HG03439 (cell line): ENCODE data around the gene DCST2.
A peak's percentile ranks its signal among the peaks of the same experiment; 100 is the strongest.

Source experiments
- ATAC-seq: cut with Tn5 transposase; IDR thresholded peaks from one replicate; pipeline ENCODE4 v1.9.1; 2021; ENCODE audit warnings: mild to moderate bottlenecking, moderate library complexity; ENCODE audit not compliant: unreplicated experiment

DCST2 gene

DNA sequence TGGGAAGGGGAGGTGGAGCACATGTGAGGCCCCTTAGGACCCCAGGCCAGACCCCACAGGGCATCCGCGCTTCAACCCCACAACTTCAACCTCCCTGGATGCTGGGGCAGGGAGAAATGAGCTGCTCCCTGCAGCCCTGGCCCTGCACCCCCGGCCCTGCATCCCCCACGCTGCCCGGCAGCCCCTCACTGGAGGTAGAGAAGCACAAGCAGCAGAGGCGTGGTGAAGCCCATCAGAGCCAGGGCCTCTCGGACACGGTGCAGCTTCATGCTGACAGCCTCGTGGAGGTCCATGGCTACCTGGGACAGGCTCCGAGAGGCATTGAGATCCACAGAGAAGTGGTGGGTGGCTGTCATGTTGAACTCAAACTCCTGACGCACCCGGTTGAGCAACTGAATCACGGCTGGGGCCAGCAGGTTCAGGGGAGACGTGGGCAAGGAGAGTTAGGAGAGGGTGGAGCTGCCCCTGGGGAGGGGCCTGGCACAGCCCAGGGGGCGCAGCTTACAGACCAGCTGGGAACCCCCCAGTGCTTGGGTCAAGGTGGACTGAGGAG lies 3.3 kb downstream of the DCST2 start:
- no peak for ATAC-seq

DNA sequence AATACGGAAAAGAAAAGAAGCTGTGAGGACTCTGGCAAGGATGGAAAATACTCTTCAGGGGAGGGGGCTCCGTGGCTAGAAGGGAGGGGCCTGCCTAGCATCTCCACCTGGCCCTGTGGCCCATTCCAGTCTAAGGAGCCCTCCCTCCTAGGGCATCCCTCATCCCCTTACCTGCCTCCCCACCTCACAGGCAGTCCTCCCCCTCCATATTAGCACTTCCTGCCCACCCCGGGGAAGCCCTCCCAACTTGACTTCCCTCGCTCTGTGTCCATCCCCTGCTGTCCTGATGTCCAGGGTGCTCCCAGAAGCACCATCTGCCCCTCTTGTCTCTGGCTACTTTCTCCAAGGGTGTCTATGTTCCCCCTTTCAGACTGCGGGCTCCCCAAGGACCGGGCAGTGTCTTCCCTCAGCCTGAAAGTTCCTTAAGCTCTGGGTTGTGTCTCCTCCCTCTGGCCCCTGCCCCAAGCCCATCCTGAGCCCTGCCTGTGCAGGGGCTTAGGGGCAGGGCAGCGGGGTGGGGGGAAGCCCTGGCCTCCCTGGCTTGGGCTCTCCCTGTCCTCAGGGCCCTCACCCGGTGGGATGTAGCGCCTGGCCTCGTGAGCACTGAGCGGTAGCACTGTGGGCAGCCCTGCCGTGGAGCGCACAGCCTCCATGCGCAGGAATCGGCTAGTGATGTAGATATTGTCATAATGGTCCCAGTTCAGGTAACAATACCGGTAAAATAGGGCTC lies 3.9 kb downstream of the DCST2 start:
- ATAC-seq, result no peak

DNA sequence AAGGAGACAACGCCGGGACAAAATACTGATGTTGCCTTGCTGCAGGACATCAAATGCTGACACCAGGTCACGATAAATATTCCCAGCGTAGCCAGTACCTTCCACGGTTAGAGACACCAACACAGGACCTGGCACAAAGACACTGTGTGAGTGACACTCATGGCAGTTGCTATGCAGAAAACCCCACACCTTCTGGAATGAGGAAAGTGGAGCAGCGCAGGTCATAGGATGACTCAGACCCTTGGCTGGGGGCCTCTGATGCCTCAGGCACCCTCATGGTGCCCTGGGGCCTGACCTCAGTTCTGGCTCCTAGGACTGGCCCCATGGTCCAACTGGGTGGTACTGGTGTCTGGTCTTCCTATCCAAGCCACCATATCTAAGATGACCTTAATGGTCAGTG lies 7.0 kb downstream of the DCST2 start:
- ATAC-seq, result no peak

DNA sequence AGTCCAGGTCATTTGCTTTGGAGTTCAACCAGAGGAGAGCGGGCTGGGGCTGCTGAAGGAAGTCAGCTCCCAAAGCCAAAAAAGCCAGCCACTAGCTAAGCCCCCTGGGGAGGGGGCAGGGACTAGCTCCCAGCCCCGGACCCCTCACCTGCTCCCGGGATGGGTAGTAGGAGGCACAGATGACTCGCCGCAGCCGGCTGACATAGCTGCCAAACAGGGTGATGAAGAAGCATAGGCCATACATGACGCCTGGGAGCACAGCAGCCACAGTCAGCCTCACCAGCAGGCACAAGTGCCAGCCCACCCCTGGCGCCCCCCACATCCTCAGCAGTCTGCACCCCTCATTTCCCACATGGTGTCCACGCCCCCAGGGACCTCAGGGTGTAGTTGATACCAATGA lies 7.4 kb downstream of the DCST2 start:
- ATAC-seq, result no peak

DNA sequence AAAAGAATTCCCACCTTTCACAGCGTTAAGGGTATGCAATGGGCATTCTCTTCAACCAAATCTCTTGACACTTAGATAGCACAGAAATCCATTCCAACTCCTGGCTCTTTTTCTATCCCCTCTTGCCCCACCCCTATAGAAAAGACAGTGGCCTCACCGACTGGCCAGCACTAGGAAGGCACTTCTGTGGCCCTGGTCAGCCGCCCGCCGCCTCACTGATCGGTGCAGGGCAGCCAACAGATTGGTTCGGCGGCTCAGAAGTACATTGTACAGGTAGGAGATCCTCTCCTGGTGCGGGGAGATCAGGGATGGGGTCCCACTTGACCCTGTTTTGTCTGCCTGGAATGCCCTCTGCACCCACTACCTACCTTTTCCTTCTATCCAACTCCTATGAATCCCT lies 9.3 kb downstream of the DCST2 start:
- no peak for ATAC-seq

DNA sequence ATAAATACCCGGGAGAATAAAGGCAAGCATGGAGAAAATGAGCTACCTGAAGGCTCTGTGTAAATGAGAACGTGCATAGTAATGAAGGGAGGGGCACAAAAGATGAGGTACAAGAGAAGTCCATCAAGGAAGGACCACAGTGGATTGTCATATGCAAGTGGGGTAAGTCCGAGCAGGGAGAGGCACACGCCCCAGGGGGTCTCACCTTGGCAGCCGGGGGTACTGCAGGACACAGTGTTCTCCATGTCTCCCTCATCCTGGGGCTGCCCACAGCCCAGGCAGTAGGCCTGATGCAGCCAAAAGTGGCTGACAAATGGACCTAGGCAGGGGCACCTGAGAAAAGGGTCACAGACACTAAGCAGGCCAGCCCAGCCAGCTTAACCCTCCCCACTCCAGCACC lies 10.0 kb downstream of the DCST2 start:
- no peak for ATAC-seq

DNA sequence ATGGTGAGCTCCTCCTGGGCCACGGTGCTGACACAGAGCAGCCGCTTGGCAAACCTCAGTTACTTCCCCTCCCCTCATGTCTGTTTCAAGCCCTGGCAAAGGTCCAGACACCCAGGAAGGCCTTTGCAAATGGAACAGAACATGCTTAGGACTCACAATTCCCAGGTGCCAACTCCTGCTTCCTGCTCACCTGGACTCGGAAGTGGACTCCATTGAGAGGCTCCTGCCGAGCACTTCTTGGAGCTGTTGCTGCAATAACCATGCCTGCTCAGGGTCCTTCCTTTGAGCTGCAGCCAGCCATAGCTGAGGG lies 10.7 kb downstream of the DCST2 start:
- no peak for ATAC-seq

DNA sequence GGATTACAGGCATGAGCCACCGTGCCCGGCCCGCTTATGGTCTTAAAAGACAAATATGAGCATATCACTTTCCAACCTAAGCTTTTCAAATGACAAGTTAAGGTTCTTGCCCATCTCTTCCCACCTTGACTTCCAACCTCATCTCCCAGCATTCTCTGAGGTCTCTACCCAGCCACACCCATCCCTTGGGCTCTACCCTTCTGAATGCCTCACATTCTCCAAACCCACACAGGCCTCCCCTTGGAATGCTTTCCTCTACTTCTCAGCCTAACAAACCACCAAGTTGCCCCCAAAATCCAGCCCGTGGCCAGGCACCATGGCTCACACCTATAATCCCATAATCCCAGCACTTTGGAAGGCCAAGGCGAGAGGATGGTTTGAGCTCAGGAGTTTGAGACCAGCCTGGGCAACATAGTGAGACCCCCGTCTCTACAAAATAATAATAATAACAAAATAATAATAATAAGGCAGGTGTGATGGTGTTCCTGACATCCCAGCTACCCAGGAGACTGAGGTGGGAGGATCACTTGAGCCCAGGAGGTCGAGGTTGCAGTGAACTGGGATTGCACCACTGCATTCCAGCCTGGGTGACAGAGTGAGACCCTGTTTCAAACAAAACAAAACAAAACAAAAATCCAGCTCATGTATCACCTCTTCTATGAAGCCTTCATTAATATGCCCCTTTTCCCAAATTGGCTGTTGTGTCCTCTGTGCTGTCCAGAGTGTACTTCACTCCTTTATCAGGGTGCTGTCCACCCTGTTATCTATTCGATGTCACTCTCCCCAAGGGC lies 11.2 kb downstream of the DCST2 start:
- ATAC-seq, result no peak

DNA sequence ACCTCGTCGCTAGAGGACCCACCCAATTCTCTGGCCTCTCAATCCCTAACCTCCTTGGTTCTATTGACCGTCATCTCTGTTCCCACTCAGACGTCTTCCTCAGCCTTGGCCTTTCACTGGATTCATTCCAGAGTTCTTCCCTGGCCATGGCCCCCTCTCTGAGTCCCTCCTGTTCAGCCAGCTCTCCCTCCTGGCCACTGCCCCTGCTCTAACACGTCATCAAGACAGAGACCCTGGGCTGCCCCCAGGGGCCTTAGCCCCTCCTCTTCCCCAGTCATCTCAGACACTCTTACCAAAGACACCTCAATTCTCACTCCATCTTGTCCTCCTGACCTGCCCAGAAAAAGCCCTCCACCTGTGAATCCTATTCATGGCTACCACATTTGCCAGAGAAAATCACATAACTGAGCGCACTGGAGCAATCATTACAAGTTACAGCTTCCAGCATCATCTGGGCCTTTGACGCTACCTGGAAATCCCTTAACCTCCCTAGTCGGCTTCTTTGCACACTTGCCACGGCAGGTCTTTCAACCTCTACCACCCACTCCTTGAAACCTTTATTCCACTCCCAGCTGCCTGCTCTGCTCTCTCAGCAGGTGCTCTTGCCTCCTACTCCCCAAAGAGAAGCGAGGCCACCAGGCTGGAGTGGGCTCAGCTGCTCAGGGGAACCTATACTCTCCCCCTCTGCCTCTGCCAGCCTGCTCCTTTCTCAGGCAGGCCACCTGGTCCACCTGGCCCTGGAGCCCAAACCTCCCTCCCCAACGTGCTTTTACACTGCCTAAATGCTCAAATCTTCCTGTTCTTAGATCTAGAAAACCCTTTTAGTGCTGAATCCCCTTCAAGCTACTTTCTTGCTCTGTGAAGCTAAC lies 14.0 kb downstream of the DCST2 start:
- ATAC-seq, result no peak

DNA sequence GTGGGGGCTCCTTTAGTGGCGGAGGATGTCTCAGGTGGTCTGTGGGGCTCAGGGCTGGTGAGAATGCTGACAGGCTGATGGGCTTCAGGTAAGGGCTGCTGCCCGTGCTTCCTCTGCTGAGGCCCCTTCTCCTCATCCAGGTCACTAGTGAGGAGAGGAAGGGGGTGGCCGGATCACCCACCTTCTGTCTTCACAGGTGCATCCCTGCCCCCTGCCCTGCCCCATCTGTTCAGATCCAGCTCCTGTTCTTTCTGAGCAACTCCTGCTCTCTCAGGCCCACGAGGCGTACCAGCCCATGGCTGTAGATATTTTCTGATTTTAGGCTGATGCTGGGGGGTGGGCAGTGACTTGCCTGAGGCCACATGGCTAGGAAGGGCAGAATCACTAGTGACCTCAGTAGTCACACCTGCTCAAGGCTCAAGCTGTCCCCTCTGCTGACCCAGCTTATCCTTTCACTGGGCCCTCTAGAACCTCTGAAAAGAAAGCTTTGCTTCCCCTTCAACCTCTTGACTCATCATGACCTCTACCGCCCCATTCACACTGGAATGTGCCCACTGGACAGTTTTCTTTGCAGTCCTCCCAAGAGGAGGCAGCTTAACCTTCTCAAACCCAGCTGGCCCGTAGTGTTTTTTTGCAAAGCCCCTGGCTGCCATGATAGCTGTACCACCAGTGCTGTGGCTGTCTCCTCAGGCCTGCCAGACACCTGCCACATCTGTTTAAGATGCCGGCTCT lies 14.8 kb downstream of the DCST2 start:
- no peak for ATAC-seq

DNA sequence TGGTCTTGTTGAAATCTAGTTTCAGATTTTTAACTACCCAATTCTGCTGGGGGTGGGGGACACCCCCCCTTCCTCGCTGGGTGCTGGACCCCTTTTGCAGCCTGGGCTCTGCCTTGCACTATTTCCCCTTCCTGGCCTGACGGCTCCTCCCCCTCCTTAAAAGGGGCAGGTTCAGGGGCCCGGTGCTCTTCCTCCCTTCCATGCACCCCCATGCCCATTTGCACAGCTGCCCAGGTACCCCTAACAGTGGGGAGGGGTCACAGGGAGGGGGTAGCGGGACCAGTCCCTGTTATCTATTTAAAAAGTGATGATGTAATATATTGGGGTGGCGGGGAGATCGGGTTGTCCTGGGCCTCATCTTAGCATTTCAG lies 15.7 kb downstream of the DCST2 start:
- ATAC-seq, result no peak

DNA sequence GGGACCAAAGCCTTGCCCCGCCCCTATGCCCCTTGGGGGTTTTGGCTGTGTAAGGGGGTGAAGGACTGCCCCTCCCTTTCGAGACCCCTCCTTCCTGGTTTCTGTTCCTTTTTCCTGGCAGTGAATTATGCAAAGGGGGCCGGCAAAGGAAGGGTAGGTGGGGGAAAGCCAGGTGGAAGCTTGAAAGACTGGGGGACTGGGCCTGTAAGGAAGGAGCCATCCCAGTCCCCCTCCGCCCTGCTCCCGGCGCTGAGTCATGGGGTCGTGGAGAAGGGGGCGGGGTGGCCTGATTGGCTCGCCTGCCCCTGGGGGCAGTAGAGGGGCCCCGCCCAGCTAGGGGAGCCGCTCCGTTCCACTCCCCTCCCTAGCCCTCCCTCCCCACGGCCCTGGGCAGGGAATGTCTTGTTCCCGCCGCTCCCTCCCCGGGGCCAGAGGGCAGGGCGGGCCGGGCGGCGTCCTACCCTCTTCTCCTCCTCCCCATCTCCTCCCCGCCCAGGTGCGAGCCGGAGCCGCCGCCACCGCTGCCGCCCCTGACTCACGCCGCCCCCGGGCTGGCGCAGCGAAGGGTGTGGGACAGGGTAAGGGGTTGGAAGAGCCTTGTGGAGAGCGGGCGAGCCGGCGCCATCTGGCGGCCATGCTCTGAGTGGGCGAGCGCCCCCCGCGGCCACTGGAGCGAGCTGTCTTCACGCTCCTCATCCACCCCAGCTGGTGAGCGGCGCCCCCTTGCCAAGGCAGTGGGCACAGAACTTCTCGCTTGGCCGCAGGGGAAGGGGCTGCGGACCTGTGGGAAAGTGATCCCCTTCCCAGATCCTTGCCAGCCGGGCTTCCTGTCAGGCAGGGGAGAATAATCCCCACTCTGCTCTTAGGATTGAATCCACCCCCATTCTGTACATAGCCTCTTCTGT lies 16.3 kb downstream of the DCST2 start:
- ATAC-seq, result peak; percentile 65

DNA sequence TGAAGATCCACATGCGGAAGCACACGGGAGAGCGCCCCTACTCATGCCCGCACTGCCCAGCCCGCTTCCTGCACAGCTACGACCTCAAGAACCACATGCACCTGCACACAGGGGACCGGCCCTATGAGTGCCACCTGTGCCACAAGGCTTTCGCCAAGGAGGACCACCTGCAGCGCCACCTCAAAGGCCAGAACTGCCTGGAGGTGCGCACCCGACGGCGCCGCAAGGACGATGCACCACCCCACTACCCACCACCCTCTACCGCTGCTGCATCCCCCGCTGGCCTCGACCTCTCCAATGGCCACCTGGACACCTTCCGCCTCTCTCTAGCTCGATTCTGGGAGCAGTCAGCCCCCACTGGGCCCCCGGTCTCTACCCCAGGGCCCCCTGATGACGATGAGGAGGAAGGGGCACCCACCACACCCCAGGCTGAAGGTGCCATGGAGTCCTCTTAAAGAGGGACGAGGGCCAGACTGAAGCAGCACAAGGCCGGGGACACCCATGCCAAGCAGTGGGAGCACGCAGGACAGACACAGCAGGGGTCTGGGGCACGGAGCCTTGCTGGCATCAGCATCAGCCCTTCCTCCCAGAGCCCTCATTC lies 17.2 kb downstream of the DCST2 start:
- no peak for ATAC-seq

DNA sequence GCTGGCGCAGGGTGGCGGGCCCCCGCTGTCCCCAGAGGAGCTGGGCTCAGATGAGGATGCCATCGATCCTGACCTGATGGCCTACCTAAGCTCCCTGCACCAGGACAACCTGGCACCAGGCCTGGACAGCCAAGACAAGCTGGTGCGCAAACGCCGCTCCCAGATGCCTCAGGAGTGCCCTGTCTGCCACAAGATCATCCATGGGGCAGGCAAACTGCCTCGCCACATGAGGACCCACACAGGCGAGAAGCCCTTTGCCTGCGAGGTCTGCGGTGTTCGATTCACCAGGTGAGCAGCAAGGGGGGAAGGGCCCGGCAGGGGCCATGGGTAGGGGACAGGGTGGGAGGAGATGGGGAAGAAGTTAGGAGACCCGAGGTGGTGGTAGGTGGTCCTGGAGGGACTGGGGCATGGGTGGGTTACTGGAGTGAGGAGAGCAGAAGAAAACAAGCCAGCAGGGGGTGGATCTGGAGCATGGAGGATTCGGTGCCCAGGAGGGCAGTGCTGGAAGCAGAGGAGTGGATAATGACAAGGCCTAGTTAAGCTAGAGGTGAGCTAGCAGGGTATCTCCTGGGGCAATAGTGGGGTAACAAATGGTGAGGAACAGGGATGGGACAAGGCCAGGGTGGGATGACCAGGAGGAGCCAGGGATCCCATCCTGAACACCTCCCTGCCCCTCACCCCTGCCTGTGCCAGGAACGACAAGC lies 17.9 kb downstream of the DCST2 start:
- no peak for ATAC-seq

DNA sequence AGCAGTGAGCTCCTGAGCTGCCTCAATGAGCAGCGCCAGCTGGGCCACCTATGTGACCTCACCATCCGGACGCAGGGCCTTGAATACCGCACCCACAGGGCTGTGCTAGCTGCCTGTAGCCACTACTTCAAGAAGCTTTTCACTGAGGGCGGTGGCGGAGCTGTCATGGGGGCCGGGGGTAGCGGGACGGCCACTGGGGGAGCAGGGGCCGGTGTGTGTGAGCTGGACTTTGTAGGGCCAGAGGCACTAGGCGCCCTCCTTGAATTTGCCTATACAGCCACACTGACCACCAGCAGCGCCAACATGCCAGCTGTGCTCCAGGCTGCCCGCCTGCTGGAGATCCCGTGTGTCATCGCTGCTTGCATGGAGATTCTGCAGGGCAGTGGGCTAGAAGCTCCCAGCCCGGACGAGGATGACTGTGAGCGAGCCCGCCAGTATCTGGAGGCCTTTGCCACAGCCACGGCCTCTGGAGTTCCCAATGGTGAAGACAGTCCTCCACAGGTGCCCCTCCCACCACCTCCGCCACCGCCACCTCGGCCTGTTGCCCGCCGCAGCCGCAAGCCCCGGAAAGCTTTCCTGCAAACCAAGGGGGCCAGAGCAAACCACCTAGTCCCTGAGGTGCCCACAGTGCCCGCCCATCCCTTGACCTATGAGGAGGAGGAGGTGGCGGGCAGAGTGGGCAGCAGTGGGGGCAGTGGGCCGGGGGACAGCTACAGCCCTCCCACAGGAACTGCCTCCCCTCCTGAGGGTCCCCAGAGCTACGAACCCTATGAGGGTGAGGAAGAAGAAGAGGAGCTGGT lies 18.7 kb downstream of the DCST2 start:
- no peak for ATAC-seq

DNA sequence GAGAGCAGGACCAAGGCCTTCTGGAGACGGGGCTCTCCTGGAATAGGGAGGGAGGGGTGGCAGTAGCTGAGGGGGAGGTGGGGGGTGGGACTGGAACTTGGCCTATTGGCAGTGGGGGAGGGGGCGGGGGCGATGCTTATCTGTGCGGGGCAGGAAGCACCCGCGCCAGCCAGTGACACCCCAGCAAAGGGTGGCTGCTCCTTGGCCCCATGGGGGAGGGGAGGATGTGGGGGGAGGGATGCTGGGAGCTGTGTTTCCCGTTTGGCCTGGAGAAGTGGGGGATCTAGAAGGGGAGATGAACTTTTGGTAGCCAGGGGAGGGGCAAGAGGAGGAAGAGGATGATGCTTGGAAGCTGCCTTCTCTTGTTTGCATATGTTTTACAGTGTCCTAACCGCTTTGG lies 19.9 kb downstream of the DCST2 start:
- no peak for ATAC-seq

DNA sequence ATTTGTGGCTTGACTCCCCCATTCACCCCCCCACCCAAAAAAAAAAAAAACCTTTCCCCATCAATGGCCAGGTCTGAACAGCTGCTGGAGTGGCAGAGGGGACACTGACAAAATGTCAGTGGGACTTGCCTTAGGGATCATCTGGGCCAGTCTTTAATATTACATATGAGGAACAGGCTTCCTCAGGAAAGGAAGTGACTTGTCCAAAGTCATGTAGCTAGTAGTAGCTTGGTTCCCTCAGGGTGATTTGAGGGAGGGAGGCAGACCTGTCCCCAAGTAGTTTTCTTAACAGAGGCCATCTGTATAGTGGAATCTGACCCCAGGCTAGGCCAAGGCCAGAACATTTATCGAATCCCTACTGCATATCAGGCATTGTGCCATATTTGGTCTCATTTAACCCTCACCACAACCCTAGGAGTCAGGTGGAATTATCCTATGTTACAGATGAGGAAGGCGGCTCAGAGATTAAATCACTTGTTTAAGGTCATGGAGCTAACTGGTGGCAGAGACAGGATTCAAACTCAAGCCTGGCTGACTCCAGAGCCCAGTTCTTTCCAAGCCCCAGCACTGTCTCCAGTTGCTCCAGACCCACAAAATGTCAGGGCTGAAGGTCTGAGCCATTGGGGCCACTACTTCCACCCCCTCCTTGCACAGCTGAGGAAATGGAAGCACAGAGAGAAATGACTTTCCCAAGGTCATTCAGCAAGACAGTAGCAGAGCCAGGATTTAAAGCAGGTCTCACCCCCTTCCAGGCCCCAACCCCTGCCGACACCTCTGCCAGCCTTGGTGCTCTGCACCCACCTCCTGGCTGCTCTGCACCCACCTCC lies 20.6 kb downstream of the DCST2 start:
- ATAC-seq, result no peak
